Heart left ventricle (tissue), 13 donors: ENCODE results near the gene MRGPRX2.

ENCODE experiments used
- CTCF ChIP-seq, 12 donors: fragments of 200-600 bp; sonication (generic) in 4 of 12; IDR thresholded peaks; one replicate each; pipeline versions ENCODE4 v1.5.0 to v1.8.0; 2018 to 2022; ENCODE audit warnings: antibody characterized with exemption in 12 of 12, mild to moderate bottlenecking in 5 of 12
- POLR2A ChIP-seq, 2 donors: fragments of 450-650 bp; IDR thresholded peaks; one replicate each; pipeline ENCODE4 v1.6.1; 2017; ENCODE audit warnings: antibody characterized with exemption in 2 of 2, mild to moderate bottlenecking in 2 of 2, moderate library complexity in 2 of 2
- donor health status: ischemic (EF 13 %, LVEDD 7.1; RV severe dilation, severe dysfunction).
- donor health status: DM: no; HTN: yes; CAD: no.
- donor health status: DM: no; HTN: no; CAD: no.
- donor health status: ischemic (EF 25% LVEDD 6.9; RV normal size, moderate dysfunction).
- donor health status: ischemic (EF 25% LVEDD 5.7; RV mildly dilated, moderate dysfunction).
- donor health status: ischemic (EF 35%, LVEDD 5.7; RV mildly dilated, moderate dysfunction).
- donor health status: nonischemic (EF 11% LVEDD 7.7; RV severe dilation, severe dysfunction).
- donor health status: DM: yes; HTN: yes; CAD: no.
- donor health status: PGD.
- donor health status: ischemic (EF 29% LVEDD 5.4; RV normal size, mild dysfunction).
- donor health status: nonischemic (EF 23%, LVEDD 6.1; RV moderate dilation, normal function).

- TF ChIP-seq CTCF (IDR thresholded peaks at IDR 0.05) (no peak), POLR2A (IDR thresholded peaks at IDR 0.05) (no peak)
Measured at GRCh38 chr11:19087658-19088057, 27.1 kb upstream of the MRGPRX2 start.
